ENCODE measurements around the gene CNTN1.
"Not testable (repeated sequence)": the region's sequence is repeated elsewhere in the genome, so short reads cannot be mapped to it uniquely, and the experiment has no call there.

CNTN1 gene

GRCh38 chr12:40727774-40728483 lies 35.7 kb downstream of the CNTN1 start:
- no peak overlapping the region for H3K4me2 ChIP-seq
- H4K20me1 ChIP-seq: no peaks in the 10 kb centered on the region
- no peaks in the 10 kb centered on the region for H3K9me3 ChIP-seq
- H3K9ac ChIP-seq: no peak overlapping the region
- no peak overlapping the region for H3K4me3 ChIP-seq
- no peak for TF ChIP-seq Cebpa-rat (IDR thresholded peaks at IDR 0.05)
- no peaks in the 10 kb centered on the region for H3K27me3 ChIP-seq
- H3K36me3 ChIP-seq: no peaks in the 10 kb centered on the region
- H3K4me1 ChIP-seq: no peaks in the 10 kb centered on the region
- H3K27ac ChIP-seq: no peak overlapping the region

- Histone ChIP-seq H3K4me3 (no peak overlapping the region), H3K4me1 (no peaks in the 10 kb centered on the region), H4K20me1 (no peaks in the 10 kb centered on the region), H3K4me2 (no peak overlapping the region), H3K9ac (no peak overlapping the region), H3K36me3 (no peaks in the 10 kb centered on the region), H3K9me3 (no peaks in the 10 kb centered on the region), H3K27ac (no peak overlapping the region), H3K27me3 (no peaks in the 10 kb centered on the region)
- no peak for TF ChIP-seq Cebpa-rat (IDR thresholded peaks at IDR 0.05)
These were observed 38.0 kb downstream of the CNTN1 start for GRCh38 chr12:40730281-40730680.

- TF ChIP-seq Cebpa-rat (IDR thresholded peaks at IDR 0.05): no peak
- H3K9ac ChIP-seq: no peak overlapping the region
- H3K36me3 ChIP-seq: no peaks in the 10 kb centered on the region
- no peak overlapping the region for H3K4me2 ChIP-seq
- H3K4me1 ChIP-seq: no peaks in the 10 kb centered on the region
- no peak overlapping the region for H3K27ac ChIP-seq
- H3K9me3 ChIP-seq: no peaks in the 10 kb centered on the region
- no peak overlapping the region for H3K4me3 ChIP-seq
- H3K27me3 ChIP-seq: no peaks in the 10 kb centered on the region
- no peaks in the 10 kb centered on the region for H4K20me1 ChIP-seq
These were observed 41.6 kb downstream of the CNTN1 start for GRCh38 chr12:40733871-40734270.

GRCh38 chr12:40734276-40734675 lies 42.0 kb downstream of the CNTN1 start:
- no peaks in the 10 kb centered on the region for H3K27me3 ChIP-seq
- H3K9ac ChIP-seq: no peak overlapping the region
- no peaks in the 10 kb centered on the region for H4K20me1 ChIP-seq
- no peak overlapping the region for H3K4me3 ChIP-seq
- H3K4me1 ChIP-seq: no peaks in the 10 kb centered on the region
- no peaks in the 10 kb centered on the region for H3K9me3 ChIP-seq
- no peak overlapping the region for H3K27ac ChIP-seq
- no peak overlapping the region for H3K4me2 ChIP-seq
- no peak for TF ChIP-seq Cebpa-rat (IDR thresholded peaks at IDR 0.05)
- no peaks in the 10 kb centered on the region for H3K36me3 ChIP-seq

GRCh38 chr12:40735551-40736230 lies 43.5 kb downstream of the CNTN1 start:
- no peak overlapping the region for H3K4me2 ChIP-seq
- no peak overlapping the region for H3K9ac ChIP-seq
- H4K20me1 ChIP-seq: no peaks in the 10 kb centered on the region
- no peaks in the 10 kb centered on the region for H3K4me1 ChIP-seq
- no peaks in the 10 kb centered on the region for H3K36me3 ChIP-seq
- H3K27ac ChIP-seq: no peak overlapping the region
- TF ChIP-seq Cebpa-rat (IDR thresholded peaks at IDR 0.05): no peak
- H3K9me3 ChIP-seq: no peaks in the 10 kb centered on the region
- no peak overlapping the region for H3K4me3 ChIP-seq
- no peaks in the 10 kb centered on the region for H3K27me3 ChIP-seq

GRCh38 chr12:40737416-40737815 lies 45.2 kb downstream of the CNTN1 start:
- not testable (repeated sequence) for H3K27ac ChIP-seq, H3K27me3 ChIP-seq, H3K9me3 ChIP-seq, H3K4me3 ChIP-seq, H4K20me1 ChIP-seq, H3K4me1 ChIP-seq, H3K36me3 ChIP-seq, H3K9ac ChIP-seq, H3K4me2 ChIP-seq

GRCh38 chr12:40738856-40739255 lies 46.6 kb downstream of the CNTN1 start:
- Histone ChIP-seq H3K9ac (no peak overlapping the region), H4K20me1 (no peaks in the 10 kb centered on the region), H3K4me2 (no peak overlapping the region), H3K36me3 (no peaks in the 10 kb centered on the region), H3K27ac (no peak overlapping the region), H3K27me3 (no peaks in the 10 kb centered on the region), H3K4me1 (no peaks in the 10 kb centered on the region), H3K9me3 (no peaks in the 10 kb centered on the region), H3K4me3 (no peak overlapping the region)
- TF ChIP-seq Cebpa-rat (IDR thresholded peaks at IDR 0.05): no peak

- no peaks in the 10 kb centered on the region for H3K27me3 ChIP-seq
- H3K4me1 ChIP-seq: no peaks in the 10 kb centered on the region
- no peak overlapping the region for H3K4me3 ChIP-seq
- no peak for TF ChIP-seq Cebpa-rat (IDR thresholded peaks at IDR 0.05)
- H3K9me3 ChIP-seq: no peaks in the 10 kb centered on the region
- H4K20me1 ChIP-seq: no peaks in the 10 kb centered on the region
- no peak overlapping the region for H3K27ac ChIP-seq
- H3K4me2 ChIP-seq: no peak overlapping the region
- no peak overlapping the region for H3K9ac ChIP-seq
- H3K36me3 ChIP-seq: no peaks in the 10 kb centered on the region
These were observed 49.8 kb downstream of the CNTN1 start for GRCh38 chr12:40742041-40742440.

- Histone ChIP-seq H3K4me2 (no peak overlapping the region), H4K20me1 (no peaks in the 10 kb centered on the region)
These were observed 53.1 kb downstream of the CNTN1 start for GRCh38 chr12:40745386-40745785.

GRCh38 chr12:40749863-40750262 lies 57.6 kb downstream of the CNTN1 start:
- H3K4me2 ChIP-seq: no peak overlapping the region
- no peaks in the 10 kb centered on the region for H3K9me3 ChIP-seq
- no peaks in the 10 kb centered on the region for H3K27me3 ChIP-seq
- no peak overlapping the region for H3K4me3 ChIP-seq
- H3K4me1 ChIP-seq: no peaks in the 10 kb centered on the region
- H3K27ac ChIP-seq: no peak overlapping the region
- TF ChIP-seq Cebpa-rat (IDR thresholded peaks at IDR 0.05): no peak
- H3K9ac ChIP-seq: no peak overlapping the region
- H4K20me1 ChIP-seq: no peaks in the 10 kb centered on the region
- no peaks in the 10 kb centered on the region for H3K36me3 ChIP-seq

More at GRCh38 chr12:40745386-40745785, 53.1 kb downstream of the CNTN1 start:
- no peak overlapping the region for H3K4me3 ChIP-seq
- H3K9ac ChIP-seq: no peak overlapping the region
- H3K9me3 ChIP-seq: no peaks in the 10 kb centered on the region
- H3K36me3 ChIP-seq: no peaks in the 10 kb centered on the region
- no peaks in the 10 kb centered on the region for H3K4me1 ChIP-seq
- TF ChIP-seq Cebpa-rat (IDR thresholded peaks at IDR 0.05): no peak
- no peaks in the 10 kb centered on the region for H3K27me3 ChIP-seq
- no peak overlapping the region for H3K27ac ChIP-seq
